Measurements from ENCODE around the gene SLC1A6.

GRCh38 chr19:14971474-14971873 is 8.2 kb downstream of the SLC1A6 start:
- TF ChIP-seq CTCF (IDR thresholded peaks at IDR 0.05) = no peak
- TF ChIP-seq POLR2AphosphoS5 (IDR thresholded peaks at IDR 0.05) = no peak
- no peak for TF ChIP-seq POLR2A (IDR thresholded peaks at IDR 0.05)
